Heart right ventricle (tissue), 16 donors: Measurements from ENCODE around the gene SLC34A1. TPM values are rescaled to one million over a fixed set of nuclear protein-coding genes. Genes with fewer than 3 reads are reported as not detected.

Source experiments
- ATAC-seq, 8 donors: fragments of 200-7000 bp; cut with Tn5 transposase; one replicate each; pipeline ENCODE4 v1.9.1; 2020; ENCODE audit warnings: mild to moderate bottlenecking in 8 of 8, moderate library complexity in 8 of 8, moderate number of reproducible peaks in 1 of 8
- DNase-seq, 2 donors: peaks; one replicate each; pipeline ENCODE4 v3.0.0-alpha.2; 2020
- H3K27ac ChIP-seq, 10 donors: fragments of 200-600 bp; sonication (generic) in 2 of 10; one replicate each; pipeline versions ENCODE4 v1.5.0 to v1.8.0; 2020 to 2022; ENCODE audit warnings: mild to moderate bottlenecking in 3 of 10
- H3K27me3 ChIP-seq, 7 donors: fragments of 200-600 bp; one replicate each; pipeline ENCODE4 v1.8.0; 2021 to 2022; ENCODE audit warnings: mild to moderate bottlenecking in 2 of 7
- H3K36me3 ChIP-seq, 9 donors: fragments of 200-600 bp; sonication (generic) in 1 of 9; one replicate each; pipeline versions ENCODE4 v1.5.0 to v1.8.0; 2020 to 2022; ENCODE audit warnings: mild to moderate bottlenecking in 2 of 9
- H3K4me1 ChIP-seq, 9 donors: fragments of 200-600 bp; sonication (generic) in 1 of 9; one replicate each; pipeline versions ENCODE4 v1.5.0 to v1.8.0; 2020 to 2022; ENCODE audit warnings: mild to moderate bottlenecking in 4 of 9
- H3K4me3 ChIP-seq, 10 donors: fragments of 200-600 bp; sonication (generic) in 2 of 10; one replicate each; pipeline versions ENCODE4 v1.5.0 to v1.8.0; 2020 to 2022; ENCODE audit warnings: mild to moderate bottlenecking in 7 of 10, moderate library complexity in 2 of 10
- H3K9me3 ChIP-seq, 11 donors: fragments of 200-600 bp in 10 of 11; sonication (generic) in 2 of 11; one replicate each; pipeline versions ENCODE4 v1.5.0 to v1.8.0; 2013 to 2022; ENCODE audit warnings: mild to moderate bottlenecking in 2 of 11, control low read depth in 1 of 11, moderate library complexity in 1 of 11
- CTCF ChIP-seq, 9 donors: fragments of 200-600 bp; sonication (generic) in 2 of 9; IDR thresholded peaks; one replicate each; pipeline versions ENCODE4 v1.5.0 to v1.8.0; 2021 to 2022; ENCODE audit warnings: antibody characterized with exemption in 9 of 9, mild to moderate bottlenecking in 5 of 9, moderate library complexity in 1 of 9
- WGBS, 2 donors: extraction: QIAGEN DNeasy Blood & Tissue Kit; methylation state at CpG; one replicate each; pipeline ENCODE4 v1.1.7; 2013; ENCODE audit warnings: inconsistent platforms in 1 of 2; 5-methylcytosine and 5-hydroxymethylcytosine counted together
- intact Hi-C, 10 donors: fragments of 100-400 bp; cut with DNase I; formaldehyde crosslinking; loops; one replicate each; pipeline versions ENCODE4 v1.11.1 to v1.14.2; 2022
- polyA plus RNA-seq, 2 donors: library from polyadenylated mRNA; stranded (reverse); fragments of 200-250 nt; gene quantifications; one replicate each; pipeline ENCODE4 v1.2.3, GENCODE V29; 2013
- total RNA-seq, 10 donors: library from RNA; stranded (reverse); fragmentation: NEBNext Ultra II Directional in 3 of 10; extraction: Animal tissue kit (Norgen Biotek cat#: 25700) in 3 of 10; gene quantifications; one replicate each; pipeline versions ENCODE4 v1.2.1 to v1.2.4, GENCODE V29; 2021 to 2023
- donor health status: Arrhythmogenic right ventricular cardiomyopathy.
- donor health status: ischemic (EF 13 %, LVEDD 7.1; RV severe dilation, severe dysfunction).
- donor health status: healthy with polysubstance abuse.
- donor health status: DM: no; HTN: yes; CAD: no.
- donor health status: DM: no; HTN: no; CAD: no.
- donor health status: ischemic (EF 25% LVEDD 6.9; RV normal size, moderate dysfunction).
- donor health status: ischemic (EF 25% LVEDD 5.7; RV mildly dilated, moderate dysfunction).
- donor health status: healthy.
- donor health status: DM: yes; HTN: yes; CAD: no.
- donor health status: Ischemic cardiomyopathy.
- donor health status: ischemic (EF 35%, LVEDD 5.7; RV mildly dilated, moderate dysfunction).
- donor health status: nonischemic (EF 11% LVEDD 7.7; RV severe dilation, severe dysfunction).
- donor health status: DM: yes; HTN: yes; CAD: no.
- donor health status: PGD.
- donor health status: ischemic (EF 29% LVEDD 5.4; RV normal size, mild dysfunction).
- donor health status: nonischemic (EF 23%, LVEDD 6.1; RV moderate dilation, normal function).

SLC34A1 gene
- total and polyA plus RNA-seq, 12 donors = 0.12 TPM; not detected in 11

GRCh38 chr5:177402271-177403043 is 18.2 kb downstream of the SLC34A1 start:
- TF ChIP-seq CTCF (IDR thresholded peaks at IDR 0.05) = peak in 7 of 9 donors; percentile 10 to 41 (median 31)
- Histone ChIP-seq H3K4me3 (peak overlapping the region in 2 of 10 donors; percentile 60 to 64), H3K27me3 (peaks cover 35 to 90% (median 74%) of the 10 kb centered on the region in 7 donors), H3K4me1 (peaks cover 20 to 56% (median 35%) of the 10 kb centered on the region in 9 donors), H3K36me3 (no peaks in the 10 kb centered on the region), H3K27ac (no peak overlapping the region), H3K9me3 (no peaks in the 10 kb centered on the region)
- peak in 1 of 8 donors; percentile 19 for ATAC-seq
- peak in 1 of 2 donors; percentile 44 for DNase-seq
- 4 to 7% methylated on average over 49 of the region's 49 CpGs for whole genome bisulfite sequencing, 2 donors
- intact Hi-C loops = loop anchor here in 2 of 10 donors (1.0 to 5.0 kb wide), 2 partner anchors 48 to 50 kb away; no protein-coding TSS in a partner anchor

GRCh38 chr5:177403102-177403791 is 19.0 kb downstream of the SLC34A1 start:
- peaks cover 20 to 56% (median 35%) of the 10 kb centered on the region in 9 donors for H3K4me1 ChIP-seq

GRCh38 chr5:177403792-177404640 is 19.8 kb downstream of the SLC34A1 start:
- peak; percentile 64 to 85 (median 76) for TF ChIP-seq CTCF (IDR thresholded peaks at IDR 0.05)
- peaks cover 35 to 80% (median 59%) of the 10 kb centered on the region in 7 donors for H3K27me3 ChIP-seq
- H3K4me1 ChIP-seq = peaks cover 20 to 56% (median 35%) of the 10 kb centered on the region in 9 donors
- ATAC-seq = peak; percentile 94 to 97 (median 96)
- H3K9me3 ChIP-seq = no peaks in the 10 kb centered on the region
- intact Hi-C loops = loop anchor here in 8 of 10 donors (1.0 to 5.0 kb wide), 5 partner anchors 46 to 51 kb away; no protein-coding TSS in a partner anchor
- peak overlapping the region in 1 of 10 donors; percentile 28 for H3K27ac ChIP-seq
- 0 to 1% methylated on average over 89 to 93 of the region's 93 CpGs for WGBS, 2 donors
- peak overlapping the region; percentile 28 to 64 (median 58) for H3K4me3 ChIP-seq
- H3K36me3 ChIP-seq = no peaks in the 10 kb centered on the region
- DNase-seq = peak; percentile 81 to 86

More at GRCh38 chr5:177403102-177403791, 19.0 kb downstream of the SLC34A1 start:
- Histone ChIP-seq H3K27me3 (peaks cover 35 to 82% (median 67%) of the 10 kb centered on the region in 7 donors), H3K36me3 (no peaks in the 10 kb centered on the region), H3K4me3 (peak overlapping the region; percentile 28 to 64 (median 58)), H3K9me3 (no peaks in the 10 kb centered on the region), H3K27ac (peak overlapping the region in 1 of 10 donors; percentile 28)
- no peak for TF ChIP-seq CTCF (IDR thresholded peaks at IDR 0.05)
- 2% methylated on average over 59 to 61 of the region's 61 CpGs for WGBS, 2 donors
- DNase-seq = no peak
- peak in 1 of 8 donors; percentile 21 for ATAC-seq
- intact Hi-C loops = loop anchor here in 2 of 10 donors (1.0 to 5.0 kb wide), 2 partner anchors 47 to 49 kb away; no protein-coding TSS in a partner anchor
